Ecto neural progenitor cell (in vitro differentiated cells): Measurements from ENCODE around the gene XRCC1.
"Not testable (repeated sequence)": the region's sequence is repeated elsewhere in the genome, so short reads cannot be mapped to it uniquely, and the experiment has no call there.

ENCODE experiments used
- DNase-seq: peaks from one replicate; pipeline ENCODE4 v3.0.0-alpha.2; 2018; ENCODE audit warnings: low spot score

XRCC1 gene

GRCh38 chr19:43545981-43546380 lies 29.3 kb downstream of the XRCC1 start:
- no peak for DNase-seq

GRCh38 chr19:43545276-43545675 lies 30.1 kb downstream of the XRCC1 start:
- DNase-seq: no peak

GRCh38 chr19:43544077-43544476 lies 31.2 kb downstream of the XRCC1 start:
- DNase-seq: no peak

- DNase-seq: no peak
Observed at GRCh38 chr19:43541920-43542650, 33.2 kb downstream of the XRCC1 start.

- DNase-seq: no peak
Observed at GRCh38 chr19:43540381-43540780, 34.9 kb downstream of the XRCC1 start.

GRCh38 chr19:43538922-43539321 lies 36.4 kb downstream of the XRCC1 start:
- no peak for DNase-seq

- peak; percentile 82 for DNase-seq
Observed at GRCh38 chr19:43534816-43535761, 40.2 kb downstream of the XRCC1 start.

- no peak for DNase-seq
Observed at GRCh38 chr19:43534305-43534815, 41.0 kb downstream of the XRCC1 start.

GRCh38 chr19:43533546-43534304 lies 41.6 kb downstream of the XRCC1 start:
- peak; percentile 98 for DNase-seq

- peak; percentile 93 for DNase-seq
Observed at GRCh38 chr19:43532962-43533545, 42.3 kb downstream of the XRCC1 start, which contains the start of gene ZNF575. TSS of gene ZNF575 (plus strand) at chr19:43533188. CDS start at chr19:43534423, 1,235 bp downstream.

GRCh38 chr19:43532571-43532961 lies 42.8 kb downstream of the XRCC1 start:
- DNase-seq: no peak

- no peak for DNase-seq
Observed at GRCh38 chr19:43527860-43528622, 47.3 kb downstream of the XRCC1 start.

- DNase-seq: peak; percentile 88
Observed at GRCh38 chr19:43526884-43527859, 48.2 kb downstream of the XRCC1 start, which contains the start of gene ETHE1. TSS of gene ETHE1 (minus strand) at chr19:43527201. CDS start at chr19:43527177, 24 bp downstream.

GRCh38 chr19:43525836-43526771 lies 49.2 kb downstream of the XRCC1 start:
- DNase-seq: peak; percentile 51

- peak; percentile 50 for DNase-seq
Observed at GRCh38 chr19:43524922-43525835, 50.1 kb downstream of the XRCC1 start.

GRCh38 chr19:43523696-43524095 lies 51.6 kb downstream of the XRCC1 start:
- DNase-seq: not testable (repeated sequence)

GRCh38 chr19:43522929-43523328 lies 52.4 kb downstream of the XRCC1 start:
- no peak for DNase-seq
